Measurements from ENCODE around the gene FYB1. TPM values are rescaled to one million over a fixed set of nuclear protein-coding genes. Genes with fewer than 3 reads are reported as not detected.

The FYB1 gene
- total RNA-seq, 3 donors from 2014 or later (not counting 1 experiment from before 2014, with no cell fraction given): 277 to 340 (median 295) TPM

- no peaks in the 10 kb centered on the region for H3K27me3 ChIP-seq (ENCODE audit: control insufficient read depth, insufficient read depth, low read length)
- Mint-ChIP-seq H3K4me3 (no peak overlapping the region), H3K36me3 (peaks cover 8% of the 10 kb centered on the region), H3K27me3 (ENCODE audit: low read depth in 2 of 2) (no peaks in the 10 kb centered on the region), H3K9me3 (no peaks in the 10 kb centered on the region), H3K27ac (peak overlapping the region; percentile 16 to 29), H3K4me1 (peaks cover 64 to 70% of the 10 kb centered on the region in 2 donors)
- peak overlapping the region; percentile 19 for H3K27ac ChIP-seq (ENCODE audit: low read length)
- no peak for TF ChIP-seq CTCF (IDR thresholded peaks at IDR 0.05)
- intact Hi-C loops (cut with micrococcal nuclease): no loop called here
- H3K9me3 ChIP-seq (ENCODE audit: control insufficient read depth, insufficient read depth, low read length): no peaks in the 10 kb centered on the region
- no peak overlapping the region for H3K4me3 ChIP-seq (ENCODE audit: low read length)
- WGBS (ENCODE audit: insufficient coverage): 76% methylated on average over 7 of the region's 8 CpGs
- peaks cover 13% of the 10 kb centered on the region for H3K36me3 ChIP-seq (ENCODE audit: control insufficient read depth, insufficient read depth, low read length)
- peak in 1 of 2 donors; percentile 10 for DNase-seq
- no peak for ATAC-seq
- H3K4me1 ChIP-seq (ENCODE audit: control insufficient read depth, insufficient read depth, low read length): peaks cover 37% of the 10 kb centered on the region
Measured at GRCh38 chr5:39218482-39219402, 621 bp downstream of the FYB1 start.

- TF ChIP-seq CTCF (IDR thresholded peaks at IDR 0.05): peak; percentile 96
- no peaks in the 10 kb centered on the region for H3K27me3 ChIP-seq (ENCODE audit: control insufficient read depth, insufficient read depth, low read length)
- H3K36me3 ChIP-seq (ENCODE audit: control insufficient read depth, insufficient read depth, low read length): peaks cover 13% of the 10 kb centered on the region
- no peak overlapping the region for H3K4me3 ChIP-seq (ENCODE audit: low read length)
- WGBS (ENCODE audit: insufficient coverage): 55% methylated on average over 12 of the region's 16 CpGs
- peak overlapping the region; percentile 67 for H3K4me3 Mint-ChIP-seq
- peak overlapping the region; percentile 84 to 96 for H3K27ac Mint-ChIP-seq
- ATAC-seq (peak; percentile 69 to 87 (median 78)), DNase-seq (peak; percentile 60 to 92)
- no peaks in the 10 kb centered on the region for H3K27me3 Mint-ChIP-seq (ENCODE audit: low read depth in 2 of 2)
- intact Hi-C loops (cut with micrococcal nuclease): loop anchor here (1.0 to 2.0 kb wide), 3 partner anchors 15 to 69 kb away; no protein-coding TSS in a partner anchor
- H3K4me1 ChIP-seq (ENCODE audit: control insufficient read depth, insufficient read depth, low read length): peaks cover 45% of the 10 kb centered on the region
- peaks cover 72 to 78% of the 10 kb centered on the region in 2 donors for H3K4me1 Mint-ChIP-seq
- H3K27ac ChIP-seq (ENCODE audit: low read length): peak overlapping the region; percentile 53
- H3K9me3 ChIP-seq (ENCODE audit: control insufficient read depth, insufficient read depth, low read length): no peaks in the 10 kb centered on the region
- H3K9me3 Mint-ChIP-seq: no peaks in the 10 kb centered on the region
- H3K36me3 Mint-ChIP-seq: peaks cover 8% of the 10 kb centered on the region
Measured at GRCh38 chr5:39217365-39218281, 1.7 kb downstream of the FYB1 start.

GRCh38 chr5:39216631-39217030 lies 2.7 kb downstream of the FYB1 start:
- DNase-seq: peak in 1 of 2 donors; percentile 38
- Histone ChIP-seq H3K4me1 (ENCODE audit: control insufficient read depth, insufficient read depth, low read length) (peaks cover 55% of the 10 kb centered on the region), H3K9me3 (ENCODE audit: control insufficient read depth, insufficient read depth, low read length) (no peaks in the 10 kb centered on the region), H3K27me3 (ENCODE audit: control insufficient read depth, insufficient read depth, low read length) (no peaks in the 10 kb centered on the region), H3K27ac (ENCODE audit: low read length) (peak overlapping the region; percentile 53), H3K4me3 (ENCODE audit: low read length) (no peak overlapping the region), H3K36me3 (ENCODE audit: control insufficient read depth, insufficient read depth, low read length) (peaks cover 13% of the 10 kb centered on the region)
- TF ChIP-seq CTCF (IDR thresholded peaks at IDR 0.05): no peak
- no peaks in the 10 kb centered on the region for H3K27me3 Mint-ChIP-seq (ENCODE audit: low read depth in 2 of 2)
- 70% methylated on average over 2 of the region's 2 CpGs for WGBS (ENCODE audit: insufficient coverage)
- peaks cover 81% of the 10 kb centered on the region in 2 donors for H3K4me1 Mint-ChIP-seq
- peak overlapping the region; percentile 54 for H3K4me3 Mint-ChIP-seq
- peak overlapping the region; percentile 84 to 96 for H3K27ac Mint-ChIP-seq
- no peaks in the 10 kb centered on the region for H3K9me3 Mint-ChIP-seq
- intact Hi-C loops (cut with micrococcal nuclease): loop anchor here (1.0 to 2.0 kb wide), 3 partner anchors 14 to 68 kb away; no protein-coding TSS in a partner anchor
- no peak for ATAC-seq
- peaks cover 8% of the 10 kb centered on the region for H3K36me3 Mint-ChIP-seq

All from natural killer cell (primary cell).